ENCODE measurements around the gene ETNK2.

The ETNK2 gene

GRCh38 chr1:204143276-204144041 lies 8.4 kb downstream of the ETNK2 start:
- TF ChIP-seq TAF1 (IDR thresholded peaks at IDR 0.05; ENCODE audit: borderline replicate concordance, insufficient read depth, low read length) (no peak), FOXP2 (optimal IDR thresholded peaks at IDR 0.05; ENCODE audit: borderline replicate concordance, extremely low read depth, extremely low read length, insufficient read depth) (no peak), SIN3A (IDR thresholded peaks at IDR 0.05; ENCODE audit: borderline replicate concordance, insufficient read depth, low read length) (no peak), REST (IDR thresholded peaks at IDR 0.05; ENCODE audit: insufficient read depth in 1 of 2, low read depth in 2 of 2, low read length in 2 of 2) (no peak), POLR2AphosphoS5 (IDR thresholded peaks at IDR 0.05; ENCODE audit: low read depth, low read length) (no peak)

- no peak for TF ChIP-seq FOXP2 (optimal IDR thresholded peaks at IDR 0.05; ENCODE audit: borderline replicate concordance, extremely low read depth, extremely low read length, insufficient read depth)
- TF ChIP-seq POLR2AphosphoS5 (IDR thresholded peaks at IDR 0.05; ENCODE audit: low read depth, low read length): no peak
- no peak for TF ChIP-seq REST (IDR thresholded peaks at IDR 0.05; ENCODE audit: insufficient read depth in 1 of 2, low read depth in 2 of 2, low read length in 2 of 2)
- TF ChIP-seq TAF1 (IDR thresholded peaks at IDR 0.05; ENCODE audit: borderline replicate concordance, insufficient read depth, low read length): no peak
These were observed 9.5 kb downstream of the ETNK2 start for GRCh38 chr1:204142032-204142974.

DNA sequence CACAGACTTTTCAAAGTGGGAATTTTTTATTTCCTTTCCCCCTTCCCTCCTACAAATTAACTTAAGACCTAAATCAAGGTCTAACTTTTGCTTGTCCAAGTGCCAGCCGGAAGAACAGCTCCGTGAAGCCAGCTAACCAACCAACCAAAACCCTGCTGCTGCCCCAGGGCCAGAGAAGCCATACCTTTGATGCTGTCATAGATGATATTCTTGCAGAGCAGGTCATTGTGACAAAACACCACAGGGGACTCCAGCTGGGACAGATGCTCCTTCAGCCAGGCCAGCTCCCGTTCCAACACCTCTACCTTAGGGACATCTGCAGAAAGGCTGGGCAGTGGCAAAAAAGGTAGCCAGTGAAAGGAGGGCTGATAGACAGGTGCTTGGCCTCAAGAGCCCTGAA lies 10.7 kb downstream of the ETNK2 start:
- TF ChIP-seq POLR2AphosphoS5 (IDR thresholded peaks at IDR 0.05; ENCODE audit: low read depth, low read length) (no peak), SIN3A (IDR thresholded peaks at IDR 0.05; ENCODE audit: borderline replicate concordance, insufficient read depth, low read length) (no peak), TAF1 (IDR thresholded peaks at IDR 0.05; ENCODE audit: borderline replicate concordance, insufficient read depth, low read length) (no peak), REST (IDR thresholded peaks at IDR 0.05; ENCODE audit: insufficient read depth in 1 of 2, low read depth in 2 of 2, low read length in 2 of 2) (no peak), FOXP2 (optimal IDR thresholded peaks at IDR 0.05; ENCODE audit: borderline replicate concordance, extremely low read depth, extremely low read length, insufficient read depth) (no peak)

GRCh38 chr1:204139952-204140351 lies 11.9 kb downstream of the ETNK2 start:
- TF ChIP-seq TAF1 (IDR thresholded peaks at IDR 0.05; ENCODE audit: borderline replicate concordance, insufficient read depth, low read length) (no peak), SIN3A (IDR thresholded peaks at IDR 0.05; ENCODE audit: borderline replicate concordance, insufficient read depth, low read length) (no peak), REST (IDR thresholded peaks at IDR 0.05; ENCODE audit: insufficient read depth in 1 of 2, low read depth in 2 of 2, low read length in 2 of 2) (no peak), FOXP2 (optimal IDR thresholded peaks at IDR 0.05; ENCODE audit: borderline replicate concordance, extremely low read depth, extremely low read length, insufficient read depth) (no peak), POLR2AphosphoS5 (IDR thresholded peaks at IDR 0.05; ENCODE audit: low read depth, low read length) (no peak)

Data from PFSK-1 (cell line).